Testis (tissue), 2 donors: ENCODE measurements around the gene C16orf87.

ENCODE experiments used
- CTCF ChIP-seq, 3 experiments: fragments of 450-650 bp in 2 of 3; fragments of 200-600 bp in 1 of 3; sonication (generic) in 1 of 3; IDR thresholded peaks; one replicate each; pipeline ENCODE4 v1.5.1; 2016 to 2019; ENCODE audit warnings: antibody characterized with exemption in 3 of 3, mild to moderate bottlenecking in 2 of 3, moderate library complexity in 1 of 3
- POLR2A ChIP-seq: fragments of 450-650 bp; IDR thresholded peaks from one replicate; pipeline ENCODE4 v1.6.1; 2017; ENCODE audit warnings: antibody characterized with exemption, mild to moderate bottlenecking, moderate library complexity

- TF ChIP-seq CTCF (IDR thresholded peaks at IDR 0.05) (no peak), POLR2A (no peak)
Measured at GRCh38 chr16:46833460-46833800, 2.5 kb upstream of the C16orf87 start.
